GM19099 (cell line): ENCODE results near the gene MPRIP.

Source experiments
- POLR2A ChIP-seq: IDR thresholded peaks from 3 replicates; pipeline ENCODE4 v1.6.1; 2011; ENCODE audit warnings: low read depth; ENCODE audit not compliant: insufficient read length; ENCODE audit errors: extremely low read depth

The MPRIP gene

DNA sequence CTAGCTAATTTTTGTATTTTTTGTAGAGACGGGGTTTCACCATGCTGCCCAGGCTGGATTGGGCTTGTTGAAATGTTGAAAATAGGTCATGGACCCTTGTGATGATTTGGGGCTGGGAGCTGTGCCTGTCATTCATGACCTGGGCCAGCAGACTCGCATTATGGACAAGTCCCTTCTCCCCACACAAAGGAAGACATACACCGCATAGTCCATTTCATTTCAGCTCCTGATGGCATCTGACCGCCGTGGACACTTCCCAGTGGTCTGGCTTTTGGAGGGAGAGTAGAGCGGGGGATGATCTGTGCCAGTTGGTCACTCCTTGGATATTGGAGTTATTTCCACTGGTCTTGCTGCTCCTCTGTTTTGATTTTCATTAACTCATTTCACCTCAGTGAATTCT is 34.8 kb downstream of the MPRIP start:
- no peak for TF ChIP-seq POLR2A

DNA sequence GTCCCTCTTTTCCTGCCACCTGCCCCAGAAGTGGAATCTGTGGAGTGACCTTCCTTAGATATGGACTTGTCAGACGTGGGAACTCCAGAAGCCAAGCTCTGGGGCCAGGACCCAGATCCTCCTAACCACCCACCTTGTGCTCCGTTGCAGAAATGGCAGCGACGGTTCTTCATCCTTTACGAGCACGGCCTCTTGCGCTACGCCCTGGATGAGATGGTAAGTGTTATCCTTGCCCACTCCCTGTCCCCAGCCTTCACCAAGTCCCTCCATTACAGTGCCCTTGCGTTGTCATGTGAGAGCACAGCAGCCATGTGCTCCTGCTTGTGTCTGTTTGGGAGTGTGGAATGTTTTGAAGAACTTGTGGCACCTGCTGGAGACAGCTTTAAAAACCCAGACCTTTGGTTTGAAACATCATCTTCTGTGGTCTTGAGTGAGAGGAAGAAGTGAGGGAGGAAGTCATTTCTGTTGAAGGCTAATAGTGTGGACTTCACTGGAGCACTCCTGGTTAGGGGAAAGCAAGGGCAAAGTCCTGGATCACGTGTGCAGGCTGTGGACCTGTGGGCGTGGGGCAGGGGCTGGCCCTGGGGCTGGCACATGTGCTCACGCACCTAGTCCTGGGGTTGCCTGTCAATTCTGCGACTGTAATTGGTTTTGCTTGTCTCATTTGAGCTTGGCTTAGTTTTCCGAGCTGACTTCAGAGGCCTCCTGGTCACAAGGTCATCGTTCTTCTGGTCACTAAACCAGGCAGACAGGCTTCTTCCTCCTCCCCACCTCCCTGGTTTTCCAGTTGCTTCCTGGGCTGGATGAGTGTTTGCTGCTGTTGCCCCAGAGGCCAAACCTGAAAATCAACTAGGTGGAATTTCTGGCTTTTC is 35.8 kb downstream of the MPRIP start:
- no peak for TF ChIP-seq POLR2A

DNA sequence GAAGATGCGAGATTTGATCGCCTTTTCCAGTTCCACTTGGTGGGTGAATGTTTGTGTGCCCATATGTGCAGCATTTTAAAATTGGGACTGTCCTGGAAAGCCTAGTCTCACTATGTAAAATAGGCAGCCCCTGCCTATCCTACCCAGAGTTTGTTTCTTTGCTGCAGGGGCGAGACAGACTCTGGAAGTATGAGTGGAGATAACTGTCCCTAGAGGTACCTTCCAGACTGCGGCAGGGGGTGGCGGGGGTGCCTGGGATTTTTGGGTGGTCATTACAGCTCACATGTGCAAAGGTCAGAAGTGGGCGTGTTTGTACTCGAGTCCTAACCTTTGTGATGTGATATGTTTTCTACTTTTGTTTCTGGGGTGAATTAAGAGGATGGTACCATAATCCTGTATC is 36.6 kb downstream of the MPRIP start:
- TF ChIP-seq POLR2A: no peak

DNA sequence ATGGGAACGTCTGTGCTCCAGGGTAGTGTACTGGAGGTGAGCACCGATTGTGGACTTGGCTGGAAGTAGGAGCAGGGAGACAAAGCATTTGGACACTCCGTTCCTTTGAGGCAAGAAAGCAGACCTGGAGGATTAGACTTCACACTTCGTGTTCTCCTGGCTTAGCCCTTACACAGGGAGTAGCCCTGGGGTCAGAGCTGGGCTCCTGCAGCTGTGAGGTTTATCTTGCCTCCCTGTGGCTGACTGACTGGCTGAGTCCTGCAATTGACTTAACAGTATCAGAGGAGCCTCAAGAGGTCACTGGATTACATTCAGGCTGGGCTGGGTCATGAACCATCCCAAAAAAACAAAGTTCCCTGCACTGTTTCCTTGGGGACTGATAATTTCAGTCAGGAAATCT is 37.1 kb downstream of the MPRIP start:
- no peak for TF ChIP-seq POLR2A

DNA sequence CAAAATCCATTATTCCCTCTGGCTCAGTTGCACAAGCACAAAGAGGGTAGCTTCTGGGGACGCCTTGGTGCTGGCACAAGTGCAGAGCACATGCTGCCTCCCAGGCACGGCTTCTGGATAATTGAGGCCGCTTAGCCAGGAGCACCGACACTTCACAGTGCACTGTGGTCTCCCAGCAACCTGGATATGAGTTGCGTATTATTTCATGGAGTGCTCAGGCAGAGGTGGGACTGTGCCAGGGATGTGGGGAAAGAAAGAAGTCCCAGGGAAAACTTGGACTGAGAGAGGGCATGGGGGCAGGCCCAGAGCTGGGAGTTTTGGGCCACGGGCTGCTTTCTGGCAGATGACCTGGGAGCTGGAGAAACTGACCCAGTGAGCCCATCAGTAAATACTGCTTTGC is 37.5 kb downstream of the MPRIP start:
- TF ChIP-seq POLR2A: no peak

DNA sequence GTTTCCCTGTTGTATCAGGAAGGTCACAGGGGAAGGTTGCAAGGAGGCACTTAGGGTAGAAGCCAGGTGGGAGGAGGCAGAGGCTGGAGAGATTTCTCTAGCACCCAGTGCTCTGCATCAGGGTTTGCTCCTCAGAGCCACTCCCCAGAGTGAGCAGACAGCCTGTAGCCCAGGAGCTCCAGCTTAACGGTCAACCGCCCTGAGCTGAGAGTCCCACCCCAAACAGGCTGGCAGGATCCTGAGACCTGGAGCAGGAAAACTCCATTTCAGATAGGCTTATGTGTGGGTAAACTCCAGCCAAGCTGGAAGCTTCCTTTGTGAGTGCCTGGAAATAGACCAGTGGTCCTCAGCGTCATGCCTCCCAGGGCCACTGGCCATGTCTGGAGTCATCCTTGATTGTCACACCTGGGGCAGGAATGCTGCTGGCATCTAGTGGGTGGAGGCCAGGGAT is 37.9 kb downstream of the MPRIP start:
- TF ChIP-seq POLR2A: no peak

DNA sequence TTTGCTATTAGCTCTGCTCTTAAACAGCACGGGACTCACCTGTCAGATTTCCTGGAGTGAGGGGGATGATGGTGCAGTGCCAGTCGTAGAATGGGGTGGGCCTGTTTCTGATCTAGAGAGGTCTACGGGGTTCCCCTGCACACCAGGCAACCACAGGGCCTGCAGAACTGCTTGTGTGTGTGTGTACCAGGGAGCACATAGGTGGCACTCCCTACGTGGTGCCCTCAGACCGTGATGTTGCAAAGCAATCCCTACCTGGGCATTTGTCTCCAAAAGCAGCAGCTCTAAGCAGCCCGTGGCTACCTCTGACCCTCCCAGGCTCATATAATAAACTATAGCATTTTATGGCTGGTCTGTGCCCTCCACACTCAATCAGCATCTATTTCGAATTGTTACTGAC is 38.5 kb downstream of the MPRIP start:
- no peak for TF ChIP-seq POLR2A

DNA sequence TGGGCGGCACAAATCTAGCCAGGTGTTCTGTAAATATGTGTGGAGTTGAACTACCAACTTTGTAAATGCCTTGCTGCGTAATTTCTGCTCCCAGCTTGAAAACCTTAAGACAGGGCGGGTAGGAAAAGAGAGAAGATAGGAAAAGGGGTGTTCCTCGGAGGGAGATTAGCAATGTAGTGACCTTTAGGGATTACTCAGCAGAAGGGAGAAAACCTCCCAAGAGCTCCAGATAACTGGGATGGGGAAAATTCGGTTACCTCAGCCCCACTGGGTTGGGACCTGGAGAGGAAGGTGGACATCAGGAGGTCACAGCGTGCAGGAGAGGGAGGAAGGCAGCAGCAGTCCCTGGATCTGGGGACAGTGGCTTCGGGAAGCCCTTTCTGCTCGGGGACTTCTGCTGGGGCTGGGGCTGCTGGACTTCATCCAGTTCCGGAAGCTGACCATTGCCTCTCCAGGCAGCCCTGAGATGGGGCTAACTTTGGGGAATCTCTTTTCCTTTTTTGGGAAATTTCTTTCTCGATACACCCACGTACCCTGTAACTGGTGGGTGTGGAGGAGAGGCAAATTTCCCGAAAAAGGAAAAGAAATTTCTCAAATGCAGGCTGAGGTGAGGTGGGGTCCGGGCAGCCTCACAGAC is 39.2 kb downstream of the MPRIP start:
- TF ChIP-seq POLR2A: no peak

DNA sequence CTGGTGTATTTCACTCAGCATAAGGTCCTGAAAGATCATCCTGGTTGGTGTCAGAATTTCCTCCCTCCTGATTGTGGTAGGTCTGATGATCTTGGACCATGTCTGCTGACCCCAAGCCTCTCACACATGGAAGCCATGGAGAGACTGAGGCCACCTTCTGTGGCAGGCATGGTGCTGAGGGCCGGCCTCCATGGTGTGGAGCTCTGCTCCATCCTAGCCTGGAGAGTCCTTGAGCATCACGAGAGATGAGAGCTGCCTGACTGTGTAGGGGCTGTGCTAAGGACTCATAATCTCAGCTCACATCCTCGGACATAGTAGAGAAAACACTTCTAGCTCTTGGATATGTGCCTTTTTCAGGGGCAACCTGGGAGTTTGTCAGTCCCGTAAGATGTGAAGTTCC is 40.6 kb downstream of the MPRIP start:
- no peak for TF ChIP-seq POLR2A

DNA sequence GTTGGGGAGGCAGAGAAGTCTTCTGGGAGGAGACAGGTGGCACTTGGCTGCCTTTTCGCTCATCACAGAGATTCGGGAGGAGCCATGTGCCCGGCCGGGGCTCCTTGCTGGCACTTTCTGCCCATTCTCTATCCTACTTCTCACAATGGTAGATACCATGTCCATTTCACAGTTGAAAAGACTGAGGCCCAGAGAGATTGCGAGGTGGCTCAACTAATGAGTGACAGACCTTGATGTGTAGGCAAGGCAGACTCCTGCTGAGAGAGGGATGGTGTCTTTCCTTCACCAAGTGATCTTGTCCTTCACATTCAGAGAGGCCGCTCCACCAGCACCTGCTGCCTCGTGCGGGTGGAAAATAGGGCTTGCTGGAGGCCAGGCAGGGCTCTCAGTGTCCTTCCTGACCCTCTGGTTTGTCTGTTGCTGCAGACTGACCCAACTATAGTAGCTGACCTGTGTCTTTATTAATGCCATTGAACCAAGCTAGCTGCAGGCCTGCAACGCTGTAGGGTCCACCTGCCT is 42.1 kb downstream of the MPRIP start:
- no peak for TF ChIP-seq POLR2A

DNA sequence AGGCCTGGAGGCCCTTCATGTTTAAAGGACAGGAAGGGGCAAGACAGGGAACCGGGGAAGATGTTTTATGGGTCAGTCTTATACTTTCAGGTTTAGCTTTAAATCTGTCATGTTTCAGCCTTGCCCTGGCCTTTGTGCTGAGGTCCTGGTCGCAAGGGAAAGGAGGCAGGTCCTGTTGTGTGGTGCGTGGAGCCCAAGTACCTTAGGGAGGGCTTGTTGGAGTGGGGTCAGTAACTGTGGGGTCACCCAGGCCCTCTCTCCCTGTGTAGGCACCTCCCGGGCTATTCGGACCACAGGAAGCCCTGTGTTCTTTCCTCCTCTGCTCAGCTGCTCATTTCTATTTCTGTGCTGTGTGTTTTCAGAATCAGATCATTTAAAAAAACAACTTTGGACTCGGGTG is 42.7 kb downstream of the MPRIP start:
- TF ChIP-seq POLR2A: no peak

DNA sequence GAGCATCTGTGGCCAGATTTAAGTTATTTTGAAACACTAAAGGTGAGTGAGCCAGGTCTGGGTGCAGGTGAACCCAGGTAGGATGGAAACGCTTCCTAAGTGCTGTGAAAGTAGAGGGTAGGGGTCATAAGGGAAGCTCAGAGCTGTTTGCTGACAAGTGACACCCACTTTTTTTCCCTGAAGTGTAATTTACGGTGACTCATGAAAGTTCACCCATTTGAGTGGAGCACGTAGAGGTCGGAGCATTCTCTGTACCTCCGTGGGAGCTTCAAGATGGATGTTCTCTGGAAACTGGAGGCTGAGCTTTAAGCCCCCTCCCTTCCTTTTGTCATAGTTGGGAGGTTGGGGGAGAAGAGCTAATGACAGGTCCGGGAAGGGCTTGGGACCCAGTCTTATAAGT is 44.3 kb downstream of the MPRIP start:
- no peak for TF ChIP-seq POLR2A

DNA sequence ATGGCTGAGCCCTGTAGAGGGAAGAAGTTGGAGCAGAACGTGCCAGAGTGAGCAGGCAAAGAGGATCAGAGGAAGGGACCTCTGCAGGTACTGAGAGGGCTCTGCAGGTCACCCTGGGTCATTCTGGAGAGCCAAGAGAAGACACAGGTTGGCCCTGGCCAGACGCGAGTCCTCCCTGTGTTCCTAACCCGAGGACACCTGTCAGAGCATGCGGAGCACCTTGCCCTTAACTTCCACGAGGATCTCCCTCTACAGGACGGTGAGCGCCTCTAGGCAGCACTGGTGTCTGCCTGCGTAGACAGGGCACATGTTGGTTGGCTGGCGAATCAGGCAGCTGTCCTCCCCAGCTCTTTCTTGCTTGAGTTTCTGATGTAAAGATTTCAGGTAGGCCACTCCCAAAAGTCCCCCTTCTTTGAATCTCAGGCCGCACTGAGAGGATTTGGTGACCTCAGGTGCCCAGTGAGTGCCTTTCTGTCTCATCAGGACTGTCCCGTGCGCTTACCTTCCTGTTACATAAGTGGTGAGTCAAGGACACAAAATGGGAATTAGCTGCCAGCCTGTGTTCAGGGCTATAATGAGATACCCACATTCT is 45.3 kb downstream of the MPRIP start:
- TF ChIP-seq POLR2A: no peak

DNA sequence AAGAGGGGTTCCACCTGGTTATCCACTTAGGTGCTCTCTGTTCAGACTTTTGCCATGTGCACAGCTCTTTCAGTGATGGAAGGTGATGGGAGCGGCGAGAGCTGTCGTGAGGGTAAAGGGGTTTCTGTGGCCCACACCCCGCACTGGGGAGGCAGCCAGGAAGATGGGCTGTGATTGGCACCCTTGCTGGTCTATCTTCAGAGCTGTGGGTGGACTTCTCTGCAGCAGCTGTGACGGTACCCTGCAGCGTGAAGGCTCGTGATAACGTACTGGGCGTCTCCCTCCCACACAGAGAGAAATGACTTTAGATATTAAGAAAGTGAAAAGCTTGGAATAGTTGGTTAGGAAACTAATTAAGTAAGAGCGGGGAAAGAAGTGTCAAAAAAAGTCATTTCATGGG is 45.8 kb downstream of the MPRIP start:
- no peak for TF ChIP-seq POLR2A

DNA sequence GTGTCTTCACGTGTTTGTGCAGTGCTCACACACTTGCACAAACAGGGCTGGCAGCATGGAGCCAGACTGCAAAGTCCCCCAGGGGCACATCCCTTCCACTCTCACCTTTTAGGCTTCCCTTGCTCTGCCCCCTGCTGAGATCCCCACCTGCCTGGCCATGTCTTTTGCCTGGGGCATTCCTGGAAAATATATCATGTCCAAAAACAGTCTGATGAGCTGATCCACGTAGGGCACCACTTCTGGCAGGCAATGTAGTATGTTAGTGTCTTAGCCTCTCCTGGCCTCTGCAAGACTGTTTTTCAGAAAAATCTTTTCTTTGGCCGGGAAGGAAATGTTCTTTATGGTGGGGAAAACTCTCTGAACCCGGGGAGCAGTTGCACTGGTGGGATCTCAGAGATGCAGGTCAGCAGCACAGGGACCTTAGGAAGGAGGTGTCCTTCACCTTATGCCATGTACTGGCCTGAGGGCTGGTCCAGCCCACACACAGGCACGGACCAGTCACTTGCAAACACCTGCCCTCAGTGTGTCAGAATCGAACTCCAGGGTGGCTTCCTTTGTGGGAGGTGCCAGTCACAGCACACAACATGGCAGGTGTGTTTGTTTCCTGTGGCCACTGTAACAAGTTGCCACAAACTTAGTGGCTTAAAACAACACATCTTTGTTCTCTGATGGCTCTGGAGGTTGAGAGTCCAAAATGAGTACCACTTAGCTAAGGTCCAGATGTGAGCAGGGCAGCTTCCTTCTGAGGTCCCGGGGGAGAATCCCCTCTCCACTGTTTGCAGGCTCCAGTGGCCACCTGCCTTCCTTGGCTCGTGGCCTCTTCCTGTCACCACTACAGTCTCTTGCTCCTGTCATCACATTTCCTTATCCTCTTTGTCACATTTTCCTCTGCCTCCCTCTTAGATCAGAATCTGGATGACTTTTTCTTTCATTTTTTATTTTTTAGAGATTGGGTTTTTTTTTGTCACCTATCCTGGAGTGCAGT is 46.6 kb downstream of the MPRIP start:
- no peak for TF ChIP-seq POLR2A
